HepG2 (cell line): Measurements from ENCODE around the gene HSPA4L. TPM values are rescaled to one million over a fixed set of nuclear protein-coding genes. Genes with fewer than 3 reads are reported as not detected.

Experiments
- ARNT2 ChIP-seq: sonication (generic); formaldehyde crosslinking; IDR thresholded peaks from 2 replicates; pipeline ENCODE4 v1.8.0; 2022; ENCODE audit warnings: mild to moderate bottlenecking, low read depth, missing genetic modification reagents, moderate library complexity
- ELF1 ChIP-seq: sonication (generic); formaldehyde crosslinking; IDR thresholded peaks from 2 replicates; pipeline ENCODE4 v1.4.0; 2020; ENCODE audit warnings: missing genetic modification reagents
- FUBP1 ChIP-seq: sonication (generic); formaldehyde crosslinking; IDR thresholded peaks from 2 replicates; pipeline ENCODE4 v1.5.1; 2020; ENCODE audit warnings: missing genetic modification reagents, mild to moderate bottlenecking, borderline replicate concordance
- HMGXB4 ChIP-seq, 2 experiments: sonication (generic) in 1 of 2; formaldehyde crosslinking in 1 of 2; IDR thresholded peaks; 2 replicates each; pipeline versions ENCODE4 v1.4.0 to v1.6.1; 2018 to 2020; ENCODE audit warnings: missing genetic modification reagents in 2 of 2, borderline replicate concordance in 1 of 2, low read depth in 1 of 2, mild to moderate bottlenecking in 1 of 2, missing biosample characterization in 1 of 2
- HNRNPLL ChIP-seq: fragments of 200-400 bp; formaldehyde crosslinking; IDR thresholded peaks from 2 replicates; pipeline ENCODE4 v1.6.1; 2017; ENCODE audit warnings: mild to moderate bottlenecking, low read depth, low read length; ENCODE audit not compliant: poor library complexity, severe bottlenecking
- MEIS2 ChIP-seq: sonication (generic); formaldehyde crosslinking; IDR thresholded peaks from 2 replicates; pipeline ENCODE4 v1.9.0; 2021; ENCODE audit warnings: mild to moderate bottlenecking, missing genetic modification reagents
- POGK ChIP-seq: sonication (generic); formaldehyde crosslinking; conservative IDR thresholded peaks from 2 replicates; pipeline ENCODE4 v1.8.0; 2022; ENCODE audit warnings: mild to moderate bottlenecking, moderate library complexity, missing genetic modification reagents
- PRDM4 ChIP-seq: sonication (generic); formaldehyde crosslinking; IDR thresholded peaks from 2 replicates; pipeline ENCODE4 v1.9.0; 2021; ENCODE audit warnings: missing genetic modification reagents, borderline replicate concordance
- RAD21 ChIP-seq: fragments of 450-650 bp; formaldehyde crosslinking; IDR thresholded peaks from 2 replicates; pipeline ENCODE4 v1.5.0; 2020; ENCODE audit warnings: mild to moderate bottlenecking
- STAG1 ChIP-seq: sonication (generic); formaldehyde crosslinking; IDR thresholded peaks from 2 replicates; pipeline ENCODE4 v1.4.0; 2020; ENCODE audit warnings: missing genetic modification reagents
- TMF1 ChIP-seq: sonication (generic); formaldehyde crosslinking; IDR thresholded peaks from 2 replicates; pipeline ENCODE4 v1.8.1; 2022; ENCODE audit warnings: low read depth, missing genetic modification reagents
- ZFP90 ChIP-seq: sonication (generic); formaldehyde crosslinking; IDR thresholded peaks from 2 replicates; pipeline ENCODE4 v1.8.0; 2022; ENCODE audit warnings: missing genetic modification reagents, mild to moderate bottlenecking, inconsistent platforms, borderline replicate concordance
- ZNF207 ChIP-seq: fragments of 450-650 bp; IDR thresholded peaks from 2 replicates; pipeline ENCODE4 v1.6.1; 2016; ENCODE audit warnings: antibody characterized with exemption, borderline replicate concordance
- ZNF24 ChIP-seq: fragments of 450-650 bp; IDR thresholded peaks from 2 replicates; pipeline ENCODE4 v1.6.1; 2017; ENCODE audit warnings: antibody characterized with exemption, mild to moderate bottlenecking
- ZNF33B ChIP-seq: sonication (generic); formaldehyde crosslinking; IDR thresholded peaks from 2 replicates; pipeline ENCODE4 v1.5.1; 2020; ENCODE audit warnings: mild to moderate bottlenecking, missing genetic modification reagents
- ZNF362 ChIP-seq: sonication (generic); formaldehyde crosslinking; IDR thresholded peaks from 2 replicates; pipeline ENCODE4 v1.4.0; 2020; ENCODE audit warnings: missing genetic modification reagents, mild to moderate bottlenecking, borderline replicate concordance
- ZNF558 ChIP-seq: sonication (generic); formaldehyde crosslinking; IDR thresholded peaks from 2 replicates; pipeline ENCODE4 v1.9.0; 2022; ENCODE audit warnings: mild to moderate bottlenecking, missing genetic modification reagents, borderline replicate concordance
- ZNF598 ChIP-seq: sonication (generic); formaldehyde crosslinking; IDR thresholded peaks from 2 replicates; pipeline ENCODE4 v1.5.1; 2020; ENCODE audit warnings: mild to moderate bottlenecking, missing genetic modification reagents, borderline replicate concordance
- ZNF768 ChIP-seq: sonication (generic); formaldehyde crosslinking; IDR thresholded peaks from 2 replicates; pipeline ENCODE4 v1.4.0; 2020; ENCODE audit warnings: missing genetic modification reagents
- polyA plus RNA-seq, 8 experiments: library from polyadenylated mRNA; depleted of rRNA in 3 of 8; stranded (reverse) in 7 of 8; unstranded in 1 of 8; fragments of >200 nt; fragmentation: Illumina TruSeq in 4 of 8; extraction: Trizol in 4 of 8; gene quantifications; 2 replicates each; pipeline versions ENCODE4 v1.2.1 to v1.2.3, GENCODE V29; 2011 to 2016; ENCODE audit warnings: low read depth in 4 of 8, missing spikeins in 1 of 8, mixed read lengths in 1 of 8; ENCODE audit not compliant: insufficient read depth in 1 of 8
- total RNA-seq, 5 experiments: library from RNA; depleted of rRNA; stranded (reverse); fragments of >200 nt; fragmentation: Illumina TruSeq; extraction: Trizol; gene quantifications; 2 replicates each; pipeline ENCODE4 v1.2.3, GENCODE V29; 2016; ENCODE audit warnings: low read depth in 1 of 5

The HSPA4L gene
- total and polyA plus RNA-seq, 2 of the 13 experiments (the other 11 are each of a cell fraction or from before 2014, with no cell fraction given) = 3.7 to 31.5 TPM

- no peak for TF ChIP-seq HNRNPLL
- no peak for TF ChIP-seq POGK (CRISPR knock-in tag)
- no peak for TF ChIP-seq ZNF362 (CRISPR knock-in tag)
- TF ChIP-seq ZNF558 (CRISPR knock-in tag) = no peak
- TF ChIP-seq ZNF768 = no peak
- TF ChIP-seq ELF1 (CRISPR knock-in tag) = no peak
- TF ChIP-seq FUBP1 (CRISPR knock-in tag) = no peak
- TF ChIP-seq HMGXB4 (CRISPR knock-in tag; IDR thresholded peaks at IDR 0.05; ENCODE audit: borderline replicate concordance in 1 of 2, low read depth in 1 of 2) = no peak
- no peak for TF ChIP-seq MEIS2
- no peak for TF ChIP-seq ZNF207
- peak; percentile 55 for TF ChIP-seq STAG1
- TF ChIP-seq ZNF24 = no peak
- no peak for TF ChIP-seq ARNT2
- no peak for TF ChIP-seq ZNF598
- no peak for TF ChIP-seq PRDM4 (CRISPR knock-in tag)
- no peak for TF ChIP-seq ZNF33B
- TF ChIP-seq TMF1 (CRISPR knock-in tag) = no peak
- TF ChIP-seq ZFP90 = no peak
- peak; percentile 37; the same call in 1 of the 2 replicates for TF ChIP-seq RAD21 (CRISPR knock-in tag)
Measured at GRCh38 chr4:127788517-127788916, 6.4 kb downstream of the HSPA4L start (continued).
